Measurements from ENCODE around the gene SAMHD1. TPM values are rescaled to one million over a fixed set of nuclear protein-coding genes. Genes with fewer than 3 reads are reported as not detected.

Gene SAMHD1
- total and polyA plus RNA-seq, 2 of the 13 experiments (the other 11 are each of a cell fraction or from before 2014, with no cell fraction given): 16.9 to 43.5 TPM

GRCh38 chr20:36871640-36872570, 79.6 kb downstream of the SAMHD1 start (continued):
- TF ChIP-seq U2AF2 (IDR thresholded peaks at IDR 0.05; ENCODE audit: low read depth, low read length) (no peak), ZNF639 (CRISPR knock-in tag; conservative IDR thresholded peaks at IDR 0.05) (0 out of 2 replicates have a peak, but pooled peaks have one; percentile 63), KAT8 (CRISPR knock-in tag; IDR thresholded peaks at IDR 0.05) (0 out of 2 replicates have a peak, but pooled peaks have one; percentile 5), MZF1 (CRISPR knock-in tag; IDR thresholded peaks at IDR 0.05; ENCODE audit: borderline replicate concordance) (no peak), ZNF10 (CRISPR knock-in tag; IDR thresholded peaks at IDR 0.05; ENCODE audit: borderline replicate concordance, low read depth) (no peak), NR2F1 (CRISPR knock-in tag; IDR thresholded peaks at IDR 0.05) (peak in 1 of 2 experiments; percentile 17; a peak in 1 of 4 replicates), ZNF710 (CRISPR knock-in tag; IDR thresholded peaks at IDR 0.05; ENCODE audit: borderline replicate concordance) (peak; percentile 60; the same call in 1 of the 2 replicates), ZNF792 (CRISPR knock-in tag; IDR thresholded peaks at IDR 0.05) (peak; percentile 46; the same call in 1 of the 2 replicates), MTA1 (CRISPR knock-in tag; IDR thresholded peaks at IDR 0.05; ENCODE audit: borderline replicate concordance) (peak; percentile 84; the same call in 1 of the 2 replicates), ZFAT (CRISPR knock-in tag; conservative IDR thresholded peaks at IDR 0.05) (no peak), SNAPC4 (CRISPR knock-in tag; IDR thresholded peaks at IDR 0.05) (peak; percentile 21), CENPBD1 (CRISPR knock-in tag; IDR thresholded peaks at IDR 0.05; ENCODE audit: borderline replicate concordance, low read depth) (no peak), ZNF333 (CRISPR knock-in tag; IDR thresholded peaks at IDR 0.05; ENCODE audit: borderline replicate concordance) (no peak), ONECUT2 (CRISPR knock-in tag; IDR thresholded peaks at IDR 0.05) (no peak), NFYB (CRISPR knock-in tag; IDR thresholded peaks at IDR 0.05) (no peak)
